OCI-LY1 (cell line): ENCODE results near the gene FOXD3.

Experiments used
- EZH2 ChIP-seq: fragments of 200-600 bp; sonication (generic), shearing (Covaris generic); IDR thresholded peaks from 2 replicates; pipeline ENCODE4 v1.8.0; 2017; ENCODE audit warnings: borderline replicate concordance, mixed run types, mild to moderate bottlenecking, antibody characterized with exemption, low read length, moderate library complexity, mixed read lengths
- TF ChIP-seq, protein P1 (sequence below): fragments of 200-600 bp; sonication (generic), shearing (Covaris generic); IDR thresholded peaks from 2 replicates; pipeline ENCODE4 v1.5.1; 2017; ENCODE audit warnings: mild to moderate bottlenecking, antibody characterized with exemption, low read length, moderate library complexity, mixed read lengths

DNA sequence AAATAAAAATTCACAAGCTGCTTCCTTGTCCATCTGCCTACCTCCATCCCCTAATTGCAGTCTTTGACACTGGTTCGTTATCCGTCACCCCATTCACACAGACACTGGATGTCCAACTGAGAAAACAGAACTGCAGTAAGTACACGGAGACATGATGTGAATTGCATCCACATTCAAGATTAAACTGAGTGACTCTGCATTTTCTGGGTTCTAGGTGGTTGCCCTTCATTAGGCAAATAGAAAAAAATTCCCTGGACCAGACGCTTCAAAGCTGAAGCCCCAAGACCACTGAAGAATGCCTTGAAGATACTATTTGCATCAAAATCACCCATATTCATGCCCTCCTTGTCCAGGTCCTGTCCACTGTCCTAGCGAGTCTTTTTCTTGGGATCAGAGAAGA is 37.2 kb downstream of the FOXD3 start:
- TF ChIP-seq, protein P1, sequence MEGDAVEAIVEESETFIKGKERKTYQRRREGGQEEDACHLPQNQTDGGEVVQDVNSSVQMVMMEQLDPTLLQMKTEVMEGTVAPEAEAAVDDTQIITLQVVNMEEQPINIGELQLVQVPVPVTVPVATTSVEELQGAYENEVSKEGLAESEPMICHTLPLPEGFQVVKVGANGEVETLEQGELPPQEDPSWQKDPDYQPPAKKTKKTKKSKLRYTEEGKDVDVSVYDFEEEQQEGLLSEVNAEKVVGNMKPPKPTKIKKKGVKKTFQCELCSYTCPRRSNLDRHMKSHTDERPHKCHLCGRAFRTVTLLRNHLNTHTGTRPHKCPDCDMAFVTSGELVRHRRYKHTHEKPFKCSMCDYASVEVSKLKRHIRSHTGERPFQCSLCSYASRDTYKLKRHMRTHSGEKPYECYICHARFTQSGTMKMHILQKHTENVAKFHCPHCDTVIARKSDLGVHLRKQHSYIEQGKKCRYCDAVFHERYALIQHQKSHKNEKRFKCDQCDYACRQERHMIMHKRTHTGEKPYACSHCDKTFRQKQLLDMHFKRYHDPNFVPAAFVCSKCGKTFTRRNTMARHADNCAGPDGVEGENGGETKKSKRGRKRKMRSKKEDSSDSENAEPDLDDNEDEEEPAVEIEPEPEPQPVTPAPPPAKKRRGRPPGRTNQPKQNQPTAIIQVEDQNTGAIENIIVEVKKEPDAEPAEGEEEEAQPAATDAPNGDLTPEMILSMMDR = no peak
- TF ChIP-seq EZH2 = no peak
